GM21390 (cell line): Measurements from ENCODE around the gene ZNF771.

Experiments used
- ATAC-seq: cut with Tn5 transposase; IDR thresholded peaks from one replicate; pipeline ENCODE4 v1.9.1; 2021; ENCODE audit not compliant: unreplicated experiment

Gene ZNF771

GRCh38 chr16:30397776-30398660 is 9.4 kb upstream of the ZNF771 start:
- ATAC-seq: no peak

- no peak for ATAC-seq
Measured at GRCh38 chr16:30398661-30399434, 8.6 kb upstream of the ZNF771 start.

GRCh38 chr16:30399435-30400186 is 7.8 kb upstream of the ZNF771 start:
- ATAC-seq: no peak

- ATAC-seq: no peak
Measured at GRCh38 chr16:30401768-30402425, 5.5 kb upstream of the ZNF771 start.

GRCh38 chr16:30406795-30407101 is 658 bp upstream of the ZNF771 start:
- no peak for ATAC-seq

GRCh38 chr16:30407804-30408534 is 563 bp downstream of the ZNF771 start:
- ATAC-seq: no peak

- ATAC-seq: no peak
Measured at GRCh38 chr16:30409125-30410060, 2.0 kb downstream of the ZNF771 start.

- no peak for ATAC-seq
Measured at GRCh38 chr16:30413112-30413806, 5.9 kb downstream of the ZNF771 start.

- ATAC-seq: no peak
Measured at GRCh38 chr16:30414159-30414558, 6.8 kb downstream of the ZNF771 start.

GRCh38 chr16:30416047-30416603 is 8.7 kb downstream of the ZNF771 start:
- no peak for ATAC-seq

GRCh38 chr16:30416624-30417528 is 9.5 kb downstream of the ZNF771 start:
- no peak for ATAC-seq

GRCh38 chr16:30417529-30418349 is 10.3 kb downstream of the ZNF771 start:
- ATAC-seq: peak; percentile 77

GRCh38 chr16:30418350-30419181 is 11.2 kb downstream of the ZNF771 start:
- no peak for ATAC-seq

- no peak for ATAC-seq
Measured at GRCh38 chr16:30421010-30421409, 13.6 kb downstream of the ZNF771 start.

- no peak for ATAC-seq
Measured at GRCh38 chr16:30428055-30428454, 20.6 kb downstream of the ZNF771 start.

GRCh38 chr16:30429418-30429677 is 21.9 kb downstream of the ZNF771 start:
- ATAC-seq: no peak
